Breast epithelium (tissue), 3 donors: Measurements from ENCODE around the gene PNPLA8.

ENCODE experiments used
- CTCF ChIP-seq, 3 donors: fragments of 450-650 bp; IDR thresholded peaks; one replicate each; pipeline ENCODE4 v1.5.1; 2016 to 2017; ENCODE audit warnings: antibody characterized with exemption in 3 of 3, mild to moderate bottlenecking in 3 of 3, moderate library complexity in 3 of 3
- POLR2A ChIP-seq: fragments of 450-650 bp; IDR thresholded peaks from one replicate; pipeline ENCODE4 v1.6.1; 2016; ENCODE audit warnings: antibody characterized with exemption, mild to moderate bottlenecking, moderate library complexity

GRCh38 chr7:108541478-108541877 is 15.5 kb upstream of the PNPLA8 start:
- no peak for TF ChIP-seq CTCF (IDR thresholded peaks at IDR 0.05)
- TF ChIP-seq POLR2A: no peak
